AG09319 (cell line): ENCODE measurements around the gene SPON2.
A peak's percentile ranks its signal among the peaks of the same experiment; 100 is the strongest.

Experiments used
- DNase-seq: peaks from one replicate; pipeline ENCODE4 v3.0.0-alpha.2; 2010; ENCODE audit warnings: low read depth; ENCODE audit errors: extremely low read depth
- CTCF ChIP-seq: IDR thresholded peaks from 2 replicates; pipeline ENCODE4 v1.5.1; 2011; ENCODE audit warnings: low read depth, mild to moderate bottlenecking, inconsistent platforms, low read length, moderate library complexity

SPON2 gene

GRCh38 chr4:1172971-1173757, 781 bp upstream of the SPON2 start:
- DNase-seq: peak; percentile 59

GRCh38 chr4:1171311-1172227, 814 bp downstream of the SPON2 start:
- no peak for DNase-seq
- no peak for TF ChIP-seq CTCF

More at GRCh38 chr4:1172971-1173757, 781 bp upstream of the SPON2 start:
- TF ChIP-seq CTCF: no peak

- TF ChIP-seq CTCF: no peak
- no peak for DNase-seq
These were observed 1.4 kb downstream of the SPON2 start for GRCh38 chr4:1170976-1171310.

- no peak for DNase-seq
- no peak for TF ChIP-seq CTCF
These were observed 2.0 kb downstream of the SPON2 start for GRCh38 chr4:1170156-1170975.

GRCh38 chr4:1169691-1170096, 2.7 kb downstream of the SPON2 start:
- DNase-seq: no peak

GRCh38 chr4:1169171-1169671, 3.2 kb downstream of the SPON2 start:
- no peak for TF ChIP-seq CTCF
- no peak for DNase-seq

More at GRCh38 chr4:1169691-1170096, 2.7 kb downstream of the SPON2 start:
- no peak for TF ChIP-seq CTCF
